HL-60 (cell line): ENCODE measurements around the gene ALPI.

Source experiments
- POLR2AphosphoS5 ChIP-seq: IDR thresholded peaks from 2 replicates; pipeline ENCODE4 v1.6.1; 2012; ENCODE audit warnings: low read depth
- REST ChIP-seq: IDR thresholded peaks from 2 replicates; pipeline ENCODE4 v1.6.1; 2012; ENCODE audit warnings: low read depth; ENCODE audit not compliant: insufficient replicate concordance
- TF ChIP-seq, protein P1 (sequence below): IDR thresholded peaks from one replicate; pipeline ENCODE4 v1.5.1; 2011; ENCODE audit warnings: low read length, control low read depth, inconsistent platforms; ENCODE audit not compliant: insufficient read depth

GRCh38 chr2:232418466-232419244 is 37.3 kb upstream of the ALPI start:
- TF ChIP-seq, protein P1, sequence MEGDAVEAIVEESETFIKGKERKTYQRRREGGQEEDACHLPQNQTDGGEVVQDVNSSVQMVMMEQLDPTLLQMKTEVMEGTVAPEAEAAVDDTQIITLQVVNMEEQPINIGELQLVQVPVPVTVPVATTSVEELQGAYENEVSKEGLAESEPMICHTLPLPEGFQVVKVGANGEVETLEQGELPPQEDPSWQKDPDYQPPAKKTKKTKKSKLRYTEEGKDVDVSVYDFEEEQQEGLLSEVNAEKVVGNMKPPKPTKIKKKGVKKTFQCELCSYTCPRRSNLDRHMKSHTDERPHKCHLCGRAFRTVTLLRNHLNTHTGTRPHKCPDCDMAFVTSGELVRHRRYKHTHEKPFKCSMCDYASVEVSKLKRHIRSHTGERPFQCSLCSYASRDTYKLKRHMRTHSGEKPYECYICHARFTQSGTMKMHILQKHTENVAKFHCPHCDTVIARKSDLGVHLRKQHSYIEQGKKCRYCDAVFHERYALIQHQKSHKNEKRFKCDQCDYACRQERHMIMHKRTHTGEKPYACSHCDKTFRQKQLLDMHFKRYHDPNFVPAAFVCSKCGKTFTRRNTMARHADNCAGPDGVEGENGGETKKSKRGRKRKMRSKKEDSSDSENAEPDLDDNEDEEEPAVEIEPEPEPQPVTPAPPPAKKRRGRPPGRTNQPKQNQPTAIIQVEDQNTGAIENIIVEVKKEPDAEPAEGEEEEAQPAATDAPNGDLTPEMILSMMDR = no peak
- TF ChIP-seq REST (no peak), POLR2AphosphoS5 (no peak)
